ENCODE measurements around the gene KRT74.

The KRT74 gene

DNA sequence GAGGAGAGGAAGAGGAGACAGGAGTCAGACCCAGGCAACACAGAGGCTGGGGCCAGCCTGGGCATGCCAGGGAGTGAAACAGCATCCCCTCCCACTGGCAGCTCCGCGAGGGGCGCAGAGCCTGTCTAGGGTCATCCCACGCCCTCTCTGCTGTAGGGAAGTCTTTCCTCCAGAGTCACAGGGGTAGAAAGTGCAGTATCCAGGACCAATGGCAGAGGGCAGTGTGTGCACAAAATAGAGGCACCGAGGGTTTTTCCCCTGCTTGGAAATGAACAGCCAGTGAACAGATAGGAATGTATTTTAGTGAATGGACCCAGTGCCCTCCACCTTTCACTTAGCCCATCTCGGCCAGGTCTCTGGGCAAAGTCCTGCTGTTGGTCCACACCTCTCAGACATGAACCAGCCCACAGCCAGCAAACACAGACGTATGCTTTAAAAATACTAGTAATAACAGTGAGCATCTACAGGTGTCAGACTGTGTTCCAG, 9.4 kb upstream of the KRT74 start:
- no peak overlapping the region for H3K27ac ChIP-seq
- H3K4me3 ChIP-seq, result no peak overlapping the region
- no peak for DNase-seq (ENCODE audit: low read depth, low spot score)
- H3K9ac ChIP-seq (ENCODE audit: insufficient read length), result no peak overlapping the region
- TF ChIP-seq POLR2AphosphoS5 (IDR thresholded peaks at IDR 0.05; ENCODE audit: borderline replicate concordance, low read depth, low read length) (no peak), EZH2 (IDR thresholded peaks at IDR 0.05) (no peak), FOXP2 (optimal IDR thresholded peaks at IDR 0.05; ENCODE audit: control extremely low read depth, extremely low read length, insufficient read depth) (no peak)
- H3K9me3 ChIP-seq (ENCODE audit: low read depth, low read length), result no peaks in the 10 kb centered on the region
- H3K36me3 ChIP-seq (ENCODE audit: insufficient read depth, low read length), result no peaks in the 10 kb centered on the region

DNA sequence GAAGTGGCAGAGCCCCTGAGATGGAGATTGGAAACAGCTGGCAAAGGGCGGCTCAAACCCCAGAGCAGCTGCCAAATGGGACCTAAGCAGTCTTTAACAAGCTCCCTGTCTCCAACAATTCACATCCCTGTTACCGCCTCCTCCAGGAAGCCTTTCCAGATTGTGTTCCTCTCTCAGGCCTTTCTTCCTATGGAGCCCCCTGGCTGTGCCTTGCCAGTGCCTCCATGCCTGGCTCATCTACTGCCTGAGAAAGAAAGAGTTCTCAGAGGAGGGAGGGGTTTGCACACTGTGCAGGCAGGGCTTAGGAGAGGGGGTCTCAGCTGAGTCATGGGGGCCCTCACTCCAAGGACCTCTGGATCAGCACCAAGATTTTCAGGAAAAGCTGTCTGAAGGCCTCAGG, 8.8 kb upstream of the KRT74 start:
- Histone ChIP-seq H3K27ac (no peak overlapping the region), H3K36me3 (ENCODE audit: insufficient read depth, low read length) (no peaks in the 10 kb centered on the region), H3K4me3 (no peak overlapping the region), H3K9me3 (ENCODE audit: low read depth, low read length) (no peaks in the 10 kb centered on the region), H3K9ac (ENCODE audit: insufficient read length) (no peak overlapping the region)
- no peak for DNase-seq (ENCODE audit: low read depth, low spot score)
- no peak for TF ChIP-seq POLR2AphosphoS5 (IDR thresholded peaks at IDR 0.05; ENCODE audit: borderline replicate concordance, low read depth, low read length)
- no peak for TF ChIP-seq FOXP2 (optimal IDR thresholded peaks at IDR 0.05; ENCODE audit: control extremely low read depth, extremely low read length, insufficient read depth)
- TF ChIP-seq EZH2 (IDR thresholded peaks at IDR 0.05), result no peak

DNA sequence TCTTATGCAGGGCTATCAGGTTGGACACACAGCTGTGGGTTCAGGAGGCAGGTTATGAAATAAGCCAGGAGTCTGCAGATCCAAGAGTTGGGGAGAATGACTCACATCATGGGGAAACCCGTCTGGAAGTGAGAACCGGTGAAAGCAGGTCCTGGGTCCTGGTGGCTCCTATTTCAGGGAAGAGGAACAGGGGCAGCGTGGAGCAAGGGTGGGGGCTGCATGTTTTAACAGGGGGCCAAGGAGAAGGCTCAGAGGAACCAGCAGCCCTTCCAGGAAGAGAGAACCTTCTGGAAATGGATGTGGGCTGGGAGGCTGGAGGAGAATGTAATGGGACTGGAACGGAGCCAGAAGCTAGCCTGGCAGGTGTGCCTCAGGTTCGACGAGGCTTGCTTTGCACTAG, 7.8 kb upstream of the KRT74 start:
- Histone ChIP-seq H3K27ac (no peak overlapping the region), H3K9ac (ENCODE audit: insufficient read length) (no peak overlapping the region), H3K9me3 (ENCODE audit: low read depth, low read length) (no peaks in the 10 kb centered on the region), H3K36me3 (ENCODE audit: insufficient read depth, low read length) (no peaks in the 10 kb centered on the region), H3K4me3 (no peak overlapping the region)
- TF ChIP-seq EZH2 (IDR thresholded peaks at IDR 0.05) (no peak), POLR2AphosphoS5 (IDR thresholded peaks at IDR 0.05; ENCODE audit: borderline replicate concordance, low read depth, low read length) (no peak), FOXP2 (optimal IDR thresholded peaks at IDR 0.05; ENCODE audit: control extremely low read depth, extremely low read length, insufficient read depth) (no peak)
- no peak for DNase-seq (ENCODE audit: low read depth, low spot score)

DNA sequence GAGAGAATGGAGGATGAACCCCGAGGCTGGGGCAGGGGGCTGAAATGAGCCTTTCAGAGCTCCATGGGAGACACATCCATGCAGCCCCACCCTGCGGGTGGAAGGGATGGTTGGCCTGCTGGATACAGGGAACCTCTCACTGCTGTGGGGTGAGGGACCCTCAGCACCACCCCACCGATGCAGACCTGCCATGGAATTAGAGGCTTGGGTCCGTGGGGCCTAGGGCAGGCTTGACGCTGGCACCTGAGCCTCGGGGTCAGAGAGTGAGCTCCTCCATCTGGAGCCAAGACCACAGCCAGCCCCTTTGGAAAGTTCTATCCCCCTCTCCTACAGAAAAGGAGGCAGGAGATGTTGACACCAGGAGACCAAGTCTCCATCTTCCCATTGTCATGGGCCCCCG, 7.4 kb upstream of the KRT74 start:
- no peaks in the 10 kb centered on the region for H3K36me3 ChIP-seq (ENCODE audit: insufficient read depth, low read length)
- no peaks in the 10 kb centered on the region for H3K9me3 ChIP-seq (ENCODE audit: low read depth, low read length)
- no peak overlapping the region for H3K9ac ChIP-seq (ENCODE audit: insufficient read length)
- TF ChIP-seq EZH2 (IDR thresholded peaks at IDR 0.05) (no peak), POLR2AphosphoS5 (IDR thresholded peaks at IDR 0.05; ENCODE audit: borderline replicate concordance, low read depth, low read length) (no peak), FOXP2 (optimal IDR thresholded peaks at IDR 0.05; ENCODE audit: control extremely low read depth, extremely low read length, insufficient read depth) (no peak)
- no peak for DNase-seq (ENCODE audit: low read depth, low spot score)
- H3K4me3 ChIP-seq, result no peak overlapping the region
- H3K27ac ChIP-seq, result no peak overlapping the region

DNA sequence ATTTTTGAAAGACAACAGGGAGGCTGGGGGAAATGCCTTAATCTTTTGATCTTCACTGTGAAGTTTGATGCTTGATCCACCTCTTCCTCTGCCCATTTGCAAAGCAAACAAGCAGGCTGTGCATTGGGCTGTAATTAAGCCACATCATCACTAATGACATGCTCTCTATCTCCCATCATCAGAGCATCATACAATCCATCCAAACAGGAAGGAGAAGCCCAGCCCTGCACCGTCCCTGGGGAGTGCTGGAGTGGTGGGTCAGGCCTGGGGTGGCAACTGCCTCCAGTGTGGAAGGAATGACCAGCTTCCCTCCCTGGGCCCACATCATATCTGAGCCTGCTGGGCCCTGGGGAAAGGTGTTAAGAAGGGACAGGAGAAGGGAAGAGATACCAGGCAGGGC, 6.9 kb upstream of the KRT74 start:
- Histone ChIP-seq H3K9me3 (ENCODE audit: low read depth, low read length) (no peaks in the 10 kb centered on the region), H3K36me3 (ENCODE audit: insufficient read depth, low read length) (no peaks in the 10 kb centered on the region), H3K27ac (no peak overlapping the region), H3K4me3 (no peak overlapping the region), H3K9ac (ENCODE audit: insufficient read length) (no peak overlapping the region)
- TF ChIP-seq POLR2AphosphoS5 (IDR thresholded peaks at IDR 0.05; ENCODE audit: borderline replicate concordance, low read depth, low read length) (no peak), EZH2 (IDR thresholded peaks at IDR 0.05) (no peak), FOXP2 (optimal IDR thresholded peaks at IDR 0.05; ENCODE audit: control extremely low read depth, extremely low read length, insufficient read depth) (no peak)
- no peak for DNase-seq (ENCODE audit: low read depth, low spot score)

DNA sequence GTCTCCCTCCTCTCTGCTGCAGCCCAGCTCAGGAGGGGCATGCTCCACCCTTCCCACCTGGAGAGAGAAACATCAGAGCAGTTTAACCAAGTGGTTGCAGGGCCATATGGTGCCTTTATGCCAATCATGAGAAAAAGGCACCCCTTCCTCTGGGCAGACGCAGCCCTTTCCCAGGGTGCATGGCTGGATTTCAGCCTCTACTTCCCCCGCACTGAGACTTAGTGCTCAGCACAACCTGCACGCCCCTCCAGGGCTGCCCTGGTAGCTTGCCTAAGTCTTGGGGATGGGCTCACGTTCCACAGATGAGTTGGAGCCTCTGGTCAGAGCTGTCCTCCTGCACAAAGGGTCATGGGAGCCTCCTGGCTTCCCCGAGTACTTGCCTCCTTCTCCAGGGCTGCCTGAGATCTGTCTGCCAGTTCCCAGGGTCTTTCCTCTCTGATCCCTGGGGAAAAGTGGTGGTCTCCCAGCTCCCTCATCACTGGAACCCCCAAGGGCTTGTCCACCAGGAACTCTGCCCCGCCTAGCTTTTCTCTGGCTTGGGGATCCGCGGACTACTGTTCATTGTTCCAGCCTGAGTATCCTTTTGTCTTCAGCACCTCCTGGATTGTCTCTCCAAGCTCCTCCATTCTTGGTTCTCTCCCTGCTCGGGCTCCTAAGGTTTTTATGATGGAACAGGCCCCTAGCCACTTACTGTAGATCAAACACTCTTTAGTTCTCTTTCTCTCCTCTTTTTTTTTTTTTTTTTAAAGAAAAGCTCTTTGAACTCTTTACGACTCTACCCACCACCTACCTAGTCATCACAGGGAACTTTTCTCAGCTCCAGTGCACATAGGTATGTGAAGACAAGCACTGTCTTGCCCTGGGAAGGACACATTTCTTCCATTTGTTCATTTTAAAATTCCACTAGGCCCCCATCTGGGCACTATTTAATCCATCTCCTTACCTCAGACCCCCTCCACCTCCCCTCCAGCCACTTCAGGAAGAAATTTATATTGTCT, 6.1 kb upstream of the KRT74 start:
- no peak for TF ChIP-seq EZH2 (IDR thresholded peaks at IDR 0.05)
- no peak for TF ChIP-seq FOXP2 (optimal IDR thresholded peaks at IDR 0.05; ENCODE audit: control extremely low read depth, extremely low read length, insufficient read depth)
- TF ChIP-seq POLR2AphosphoS5 (IDR thresholded peaks at IDR 0.05; ENCODE audit: borderline replicate concordance, low read depth, low read length), result no peak

DNA sequence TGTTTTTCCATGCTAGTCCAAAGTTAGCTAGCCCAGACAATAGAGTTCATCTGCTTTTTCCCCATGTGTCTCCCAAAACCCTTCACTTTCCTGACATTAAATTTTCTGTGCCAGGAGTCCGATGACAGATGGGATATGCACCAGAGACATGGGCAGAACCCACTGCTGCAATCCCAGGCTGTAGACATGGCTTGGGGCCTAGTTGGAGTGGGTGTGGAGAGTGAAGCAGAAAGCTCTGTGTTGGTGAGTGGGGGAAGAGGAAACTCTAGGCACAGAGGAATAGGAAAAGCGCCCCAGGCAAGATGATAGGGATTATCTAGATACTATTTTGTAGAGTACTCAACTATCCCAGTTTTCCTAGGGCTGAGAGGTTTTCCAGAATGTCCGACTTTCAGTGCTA, 4.8 kb upstream of the KRT74 start:
- H3K36me3 ChIP-seq (ENCODE audit: insufficient read depth, low read length), result no peaks in the 10 kb centered on the region
- DNase-seq (ENCODE audit: low read depth, low spot score), result no peak
- H3K9me3 ChIP-seq (ENCODE audit: low read depth, low read length), result no peaks in the 10 kb centered on the region
- H3K9ac ChIP-seq (ENCODE audit: insufficient read length), result no peak overlapping the region
- H3K27ac ChIP-seq, result no peak overlapping the region
- no peak overlapping the region for H3K4me3 ChIP-seq
- no peak for TF ChIP-seq POLR2AphosphoS5 (IDR thresholded peaks at IDR 0.05; ENCODE audit: borderline replicate concordance, low read depth, low read length)
- no peak for TF ChIP-seq EZH2 (IDR thresholded peaks at IDR 0.05)
- TF ChIP-seq FOXP2 (optimal IDR thresholded peaks at IDR 0.05; ENCODE audit: control extremely low read depth, extremely low read length, insufficient read depth), result no peak

More for the DNA sequence above, 6.1 kb upstream of the KRT74 start:
- Histone ChIP-seq H3K36me3 (ENCODE audit: insufficient read depth, low read length) (no peaks in the 10 kb centered on the region), H3K4me3 (no peak overlapping the region), H3K9me3 (ENCODE audit: low read depth, low read length) (no peaks in the 10 kb centered on the region), H3K9ac (ENCODE audit: insufficient read length) (no peak overlapping the region), H3K27ac (no peak overlapping the region)
- no peak for DNase-seq (ENCODE audit: low read depth, low spot score)

DNA sequence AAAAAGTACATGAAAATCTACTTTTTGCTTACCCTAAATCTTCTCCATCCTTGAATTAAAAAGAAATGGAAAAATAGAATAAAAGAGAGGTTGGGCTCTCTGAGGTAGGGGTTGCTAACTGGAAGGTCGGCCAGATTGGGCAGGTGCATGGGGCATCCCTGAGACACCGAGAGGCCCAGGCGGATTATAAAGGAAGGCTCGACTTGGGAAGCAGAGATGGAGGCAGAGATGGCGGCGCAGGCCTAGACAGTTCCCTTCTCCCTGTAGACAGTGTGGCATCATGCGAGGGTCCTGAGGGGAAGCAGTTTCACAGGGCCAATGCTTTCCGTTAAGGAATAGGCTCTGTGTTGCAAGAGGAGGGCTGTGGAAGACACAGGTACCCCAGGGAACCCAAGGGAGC, 3.7 kb upstream of the KRT74 start:
- no peak for TF ChIP-seq FOXP2 (optimal IDR thresholded peaks at IDR 0.05; ENCODE audit: control extremely low read depth, extremely low read length, insufficient read depth)
- TF ChIP-seq EZH2 (IDR thresholded peaks at IDR 0.05), result no peak
- TF ChIP-seq POLR2AphosphoS5 (IDR thresholded peaks at IDR 0.05; ENCODE audit: borderline replicate concordance, low read depth, low read length), result no peak
- Histone ChIP-seq H3K4me3 (no peak overlapping the region), H3K9ac (ENCODE audit: insufficient read length) (no peak overlapping the region), H3K9me3 (ENCODE audit: low read depth, low read length) (no peaks in the 10 kb centered on the region), H3K36me3 (ENCODE audit: insufficient read depth, low read length) (no peaks in the 10 kb centered on the region), H3K27ac (no peak overlapping the region)
- no peak for DNase-seq (ENCODE audit: low read depth, low spot score)

Measured in SK-N-MC (cell line).